GM19351 (cell line): Measurements from ENCODE around the gene BLVRB.

Experiments
- ATAC-seq: cut with Tn5 transposase; IDR thresholded peaks from one replicate; pipeline ENCODE4 v1.9.1; 2021; ENCODE audit warnings: mild to moderate bottlenecking, moderate library complexity; ENCODE audit not compliant: unreplicated experiment

BLVRB gene

DNA sequence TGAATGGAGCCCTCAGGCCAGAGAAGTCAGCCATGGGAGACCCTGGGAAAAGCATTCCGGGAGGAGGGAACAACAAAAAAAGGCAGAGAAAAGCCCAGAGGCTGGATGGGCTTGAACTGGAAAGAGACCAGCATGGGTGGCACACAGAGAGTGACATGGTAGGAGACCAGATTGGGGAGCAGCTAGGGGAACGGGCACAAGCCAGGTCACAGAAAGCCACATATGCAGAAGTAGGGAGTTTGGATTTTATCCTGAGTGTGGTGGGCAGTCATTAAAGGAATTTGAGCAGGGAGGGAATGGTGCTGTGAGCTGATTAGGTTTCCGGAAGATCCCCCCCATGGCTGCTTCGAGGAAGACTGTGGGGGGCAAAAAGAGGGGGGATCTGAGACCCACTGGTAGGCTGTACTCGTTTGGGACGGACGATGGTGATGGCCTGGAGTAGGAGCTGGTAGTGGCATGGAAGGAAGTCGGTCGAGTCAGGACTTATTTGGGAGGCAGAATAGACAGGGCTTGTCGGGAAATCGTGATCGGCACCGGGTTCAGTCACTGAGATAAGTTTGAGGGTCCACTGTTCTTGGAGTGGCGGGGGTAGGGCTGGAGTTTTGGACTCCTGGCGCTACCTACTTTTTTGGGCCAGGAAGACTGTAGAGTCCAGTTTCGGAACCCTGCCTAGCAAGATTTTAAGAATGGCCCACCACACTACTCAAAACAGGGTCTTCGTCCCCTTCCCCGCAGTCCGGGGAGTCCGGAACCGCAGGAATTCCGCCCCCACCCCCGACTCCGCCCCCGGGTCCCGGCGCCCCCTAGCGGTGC is 40.7 kb downstream of the BLVRB start:
- peak; percentile 6 for ATAC-seq

DNA sequence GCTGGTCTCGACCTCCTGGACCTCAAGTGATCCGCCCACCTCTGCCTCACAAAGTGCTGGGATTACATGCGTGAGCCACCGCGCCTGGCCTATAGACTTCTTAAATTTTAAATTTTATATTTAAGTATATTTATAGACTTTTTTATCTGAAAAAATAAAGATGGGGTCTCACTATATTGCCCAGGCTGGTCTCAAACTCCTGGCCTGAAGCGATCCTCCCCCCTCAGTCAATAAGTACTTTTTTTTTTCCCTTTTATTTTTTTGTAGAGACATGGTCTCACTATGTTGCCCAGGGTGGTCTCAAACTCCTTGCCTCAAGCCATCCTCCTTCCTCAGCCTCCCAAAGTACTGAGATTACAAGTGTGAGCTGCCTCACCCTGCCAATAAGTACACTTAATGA is 41.6 kb downstream of the BLVRB start:
- ATAC-seq, result no peak

DNA sequence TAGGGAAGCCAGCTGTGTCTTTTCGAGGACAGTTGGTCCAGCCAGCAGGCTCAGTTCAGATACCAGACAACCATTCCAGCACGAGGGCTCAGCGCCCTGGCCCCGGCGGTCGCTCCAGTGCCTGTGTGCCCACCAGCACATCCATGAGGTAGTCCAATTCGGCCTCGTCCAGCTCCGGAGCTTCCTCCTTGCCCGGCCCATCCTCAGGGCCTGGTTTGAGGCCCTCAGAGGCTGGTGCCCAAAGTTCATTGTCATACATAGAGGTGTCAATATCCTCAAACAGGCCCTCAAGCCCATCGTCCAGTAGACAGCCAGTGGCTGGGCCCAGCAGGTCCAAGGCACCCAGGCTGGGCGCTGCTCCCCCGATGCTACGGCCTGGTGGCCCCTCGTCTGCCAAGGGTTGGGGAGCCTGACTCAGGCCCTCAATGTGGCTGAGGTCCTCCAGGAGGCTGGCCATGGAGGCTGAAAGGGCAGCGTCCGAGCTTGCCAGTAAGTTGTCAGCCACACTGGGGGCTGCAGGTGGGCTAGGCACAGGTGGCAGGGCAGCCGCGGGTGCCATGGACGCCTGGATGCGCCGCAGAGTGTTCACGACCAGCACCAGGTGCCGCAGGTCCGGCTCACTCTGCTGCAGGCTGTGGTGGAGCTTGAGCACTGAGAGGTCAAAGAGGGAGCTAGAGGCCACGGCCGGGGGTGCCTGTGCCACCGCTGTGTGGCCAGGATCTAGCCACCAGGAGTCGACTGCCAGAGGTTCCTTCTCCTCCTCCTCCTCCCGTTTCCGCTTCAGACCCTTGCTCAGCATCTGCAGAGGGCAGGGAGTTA is 42.6 kb downstream of the BLVRB start:
- ATAC-seq, result no peak

DNA sequence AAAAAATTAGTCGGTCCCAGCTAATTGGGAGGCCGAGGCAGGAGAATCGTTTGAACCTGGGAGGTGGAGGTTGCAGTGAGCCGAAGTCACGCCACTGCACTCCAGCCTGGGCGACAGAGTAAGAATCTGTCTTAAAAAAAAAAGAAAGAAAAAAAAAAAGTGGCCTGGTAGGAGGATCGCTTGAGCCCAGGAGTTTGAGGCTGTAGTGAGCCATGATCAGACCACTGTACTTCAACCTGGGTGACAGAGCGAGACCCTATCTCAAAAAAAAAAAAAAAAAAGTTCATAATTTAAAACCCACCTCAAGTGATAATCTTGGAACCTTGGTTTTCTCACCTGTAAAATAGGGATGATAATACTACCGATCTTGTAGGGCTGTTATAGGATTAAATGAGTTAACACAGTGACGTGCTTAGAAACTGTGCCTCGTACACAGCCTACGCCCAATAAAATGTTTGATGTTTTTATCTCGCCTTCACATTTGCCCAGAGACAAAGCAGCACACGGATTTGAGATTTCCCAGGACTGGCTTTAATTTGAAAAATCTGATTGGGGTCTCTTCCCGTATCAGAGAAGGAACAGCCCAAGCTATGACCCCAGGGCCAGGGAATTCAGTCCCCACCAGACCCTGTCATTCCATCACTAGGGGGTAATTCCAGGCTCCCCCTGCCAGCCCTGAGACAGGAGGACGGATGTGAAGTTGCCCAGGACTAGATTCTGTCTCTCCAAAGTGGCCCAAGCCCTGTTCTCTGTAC is 43.4 kb downstream of the BLVRB start:
- no peak for ATAC-seq

DNA sequence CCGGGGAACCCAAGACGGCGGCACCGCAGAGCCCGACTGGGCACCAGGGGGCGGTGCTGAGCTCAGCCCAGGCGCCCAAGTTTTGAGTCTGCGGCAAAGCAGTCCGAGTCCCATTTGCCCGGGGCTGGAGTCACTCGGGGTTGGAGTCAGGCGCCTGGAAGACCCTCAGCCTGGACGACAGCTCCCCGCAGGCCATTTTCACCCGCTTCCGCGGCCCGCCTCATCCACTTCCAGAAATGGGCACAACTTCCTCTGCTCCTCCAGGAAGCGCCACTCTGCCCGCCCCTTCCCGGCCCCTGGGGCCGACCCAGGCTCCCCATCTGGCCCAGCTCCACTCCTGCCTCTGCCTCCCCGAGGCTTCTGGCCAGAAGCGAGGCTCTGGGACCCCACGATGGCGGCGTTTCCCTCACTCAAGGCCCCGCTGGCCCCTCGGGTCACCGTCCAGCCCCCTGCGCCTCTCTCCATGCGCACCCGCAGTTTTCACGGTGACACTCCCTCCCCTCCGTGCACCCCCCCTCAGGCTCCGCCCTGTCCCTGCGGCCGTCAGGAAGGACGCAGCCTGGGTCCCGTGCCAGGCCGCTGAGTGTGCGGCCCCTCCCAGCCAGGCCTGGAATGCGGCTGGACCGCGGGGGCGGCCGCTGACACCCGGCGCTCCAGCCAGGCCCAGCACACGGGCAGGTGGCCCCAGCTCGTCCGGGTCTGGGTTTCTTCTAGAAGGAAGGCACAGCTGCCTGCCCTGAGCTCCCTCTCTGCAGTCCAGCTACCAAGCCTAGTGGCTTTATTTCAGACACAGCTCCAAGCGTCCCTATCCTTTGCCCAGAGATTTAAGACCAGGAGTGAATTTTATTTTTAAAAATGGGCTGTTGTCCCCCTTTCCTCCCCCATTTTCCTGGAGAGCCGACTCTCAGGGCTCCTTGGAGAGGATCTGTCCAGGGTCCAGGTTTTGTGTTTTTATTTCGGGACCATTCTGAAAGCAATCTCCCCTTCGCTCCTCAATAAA is 44.5 kb downstream of the BLVRB start:
- ATAC-seq, result no peak

DNA sequence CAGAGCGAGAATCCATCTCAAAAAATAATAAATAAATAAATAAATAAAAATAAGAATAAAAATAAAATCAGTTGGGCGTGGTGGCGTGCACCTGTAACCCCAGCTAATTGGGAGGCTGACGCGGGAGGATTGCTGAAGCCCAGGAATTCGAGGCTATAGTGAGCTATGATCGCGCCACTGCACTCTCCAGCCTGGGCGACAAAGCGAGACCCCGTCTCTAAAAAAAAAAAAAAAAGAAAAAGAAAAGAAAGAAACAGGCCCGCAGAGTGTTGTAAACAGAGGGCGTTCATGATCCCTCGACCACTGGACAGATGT is 45.1 kb downstream of the BLVRB start:
- no peak for ATAC-seq

DNA sequence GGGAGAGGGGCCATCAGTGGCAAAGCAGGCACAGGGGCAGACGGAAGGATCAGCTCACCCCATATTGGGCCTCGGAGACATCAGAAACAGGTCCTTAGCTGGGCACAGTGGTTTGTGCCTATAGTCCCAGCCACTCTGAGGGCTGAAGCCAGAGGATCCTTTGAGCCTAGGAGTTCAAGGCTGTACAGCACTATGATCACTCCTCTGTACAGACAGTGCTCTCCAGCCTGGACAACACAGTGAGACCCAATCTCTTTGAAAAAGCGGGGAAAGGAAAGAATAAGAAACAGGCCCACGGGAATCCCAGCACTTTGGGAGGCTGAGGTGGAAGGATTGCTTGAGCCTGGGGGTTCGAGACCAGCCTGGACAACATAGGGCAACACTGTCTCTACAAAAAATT is 45.8 kb downstream of the BLVRB start:
- no peak for ATAC-seq

DNA sequence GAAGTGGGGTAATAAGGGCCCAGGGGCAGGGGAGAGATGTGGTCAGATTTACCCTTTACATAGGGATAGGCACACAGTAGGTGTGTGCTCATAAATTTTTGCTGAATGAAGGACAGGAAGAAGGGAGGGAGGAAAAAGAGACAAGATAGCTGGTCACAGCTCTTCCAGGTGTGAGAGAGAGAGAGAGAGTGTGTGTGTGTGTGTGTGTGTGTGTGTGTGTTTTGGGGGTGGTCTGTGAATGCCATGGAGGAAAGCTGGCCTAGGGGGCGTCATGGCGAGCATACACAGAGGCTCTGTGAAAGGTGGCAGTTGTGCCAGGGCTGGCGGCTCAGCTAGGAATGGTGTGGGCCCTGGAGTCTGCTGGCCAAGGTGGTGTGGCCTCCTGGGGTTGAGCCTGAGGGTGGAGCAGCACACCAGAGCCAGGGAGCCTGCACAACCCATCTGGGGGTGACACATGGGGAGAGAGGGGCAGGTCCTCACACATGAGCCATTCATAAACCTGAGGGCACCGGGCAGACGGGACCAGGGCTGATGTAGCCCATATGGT is 46.4 kb downstream of the BLVRB start:
- no peak for ATAC-seq

DNA sequence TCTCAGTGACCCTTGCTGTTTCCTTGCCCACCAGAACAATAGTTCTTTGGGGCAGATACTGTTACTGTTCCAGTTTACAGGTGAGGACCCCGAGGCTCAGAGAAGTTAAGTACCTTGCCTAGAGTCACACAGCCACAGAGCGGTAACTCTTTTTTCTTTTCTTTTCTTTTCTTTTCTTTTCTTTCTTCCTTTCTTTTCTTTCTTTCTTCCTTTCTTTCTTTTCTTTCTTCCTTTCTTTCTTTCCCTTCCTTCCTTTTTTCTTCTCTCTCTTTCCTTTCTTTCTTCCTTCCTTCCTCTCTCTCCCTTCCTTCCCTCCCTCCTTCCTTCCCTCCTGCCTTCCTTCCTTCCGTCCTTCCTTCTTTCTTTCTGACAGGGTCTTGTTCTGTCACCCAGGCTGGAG is 47.5 kb downstream of the BLVRB start:
- no peak for ATAC-seq

DNA sequence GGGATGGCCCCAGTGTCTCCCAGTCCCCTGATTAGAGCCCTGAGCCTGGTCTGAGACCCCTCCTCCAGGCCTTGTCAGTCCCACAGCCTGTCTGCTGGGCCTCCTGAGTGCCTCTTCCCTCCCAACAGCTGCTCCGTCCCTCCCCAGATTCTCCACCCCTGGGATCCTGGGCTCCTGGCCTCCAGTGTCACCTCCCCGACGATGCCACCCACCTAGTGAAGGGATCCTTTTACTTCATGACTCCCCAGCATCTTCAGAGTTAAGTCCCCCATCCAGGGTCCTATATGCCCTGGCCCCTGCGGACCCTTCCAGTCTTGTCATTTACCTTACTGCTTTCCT is 47.9 kb downstream of the BLVRB start:
- ATAC-seq, result no peak

DNA sequence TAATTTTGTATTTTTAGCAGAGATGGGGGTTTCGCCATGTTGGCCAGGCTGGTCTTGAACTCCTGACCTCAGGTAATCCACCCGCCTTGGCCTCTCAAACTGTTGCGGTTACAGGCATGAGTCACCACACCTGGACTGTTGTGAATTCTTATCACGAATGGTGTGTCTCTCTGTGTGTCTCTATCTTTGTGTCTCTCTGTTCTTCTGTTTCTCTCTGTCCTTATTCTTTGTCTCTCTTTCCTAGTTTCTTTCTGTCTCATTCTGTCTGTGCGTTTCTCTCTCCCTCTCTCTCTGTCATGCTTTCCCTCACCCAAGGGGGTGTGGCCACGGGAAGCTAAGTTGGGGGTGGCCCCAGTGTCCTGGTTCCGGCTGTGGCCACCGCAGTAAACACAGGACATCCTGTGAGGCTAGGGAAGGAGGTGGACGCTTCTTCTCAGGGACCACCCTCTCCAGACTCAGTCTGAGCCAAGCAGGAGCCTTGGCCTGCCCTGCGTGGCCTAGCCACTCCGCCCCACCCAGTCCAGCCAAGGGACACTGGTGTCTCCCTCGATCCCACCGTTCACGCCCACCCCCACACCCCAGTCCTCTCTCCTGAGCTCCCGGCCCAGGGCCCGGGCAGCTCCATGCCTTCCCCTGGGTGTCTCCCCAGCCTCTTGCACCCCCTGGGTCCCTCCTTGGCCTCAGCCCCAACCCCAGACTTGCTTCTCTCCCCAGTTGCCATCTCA is 48.5 kb downstream of the BLVRB start:
- ATAC-seq, result no peak

DNA sequence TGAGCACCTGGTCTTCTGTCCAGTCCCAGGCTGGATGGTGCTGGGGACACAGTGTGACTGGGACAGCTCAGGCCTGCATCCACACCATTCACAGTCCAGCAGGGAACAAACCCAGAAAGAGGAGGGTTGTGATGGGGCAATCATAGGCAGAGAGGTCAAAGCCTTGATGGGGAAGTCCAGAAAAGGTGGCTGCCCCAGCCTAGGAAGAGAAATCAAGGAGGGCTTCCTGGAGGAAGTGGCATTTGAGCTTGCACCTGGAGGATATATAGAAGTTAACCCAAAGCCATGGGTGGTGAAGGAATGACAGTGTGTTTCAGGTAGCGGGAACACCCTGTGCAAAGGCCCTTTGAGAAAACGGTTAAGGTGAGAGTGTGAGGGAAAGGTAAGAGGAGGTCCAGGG is 49.8 kb downstream of the BLVRB start:
- ATAC-seq, result no peak

DNA sequence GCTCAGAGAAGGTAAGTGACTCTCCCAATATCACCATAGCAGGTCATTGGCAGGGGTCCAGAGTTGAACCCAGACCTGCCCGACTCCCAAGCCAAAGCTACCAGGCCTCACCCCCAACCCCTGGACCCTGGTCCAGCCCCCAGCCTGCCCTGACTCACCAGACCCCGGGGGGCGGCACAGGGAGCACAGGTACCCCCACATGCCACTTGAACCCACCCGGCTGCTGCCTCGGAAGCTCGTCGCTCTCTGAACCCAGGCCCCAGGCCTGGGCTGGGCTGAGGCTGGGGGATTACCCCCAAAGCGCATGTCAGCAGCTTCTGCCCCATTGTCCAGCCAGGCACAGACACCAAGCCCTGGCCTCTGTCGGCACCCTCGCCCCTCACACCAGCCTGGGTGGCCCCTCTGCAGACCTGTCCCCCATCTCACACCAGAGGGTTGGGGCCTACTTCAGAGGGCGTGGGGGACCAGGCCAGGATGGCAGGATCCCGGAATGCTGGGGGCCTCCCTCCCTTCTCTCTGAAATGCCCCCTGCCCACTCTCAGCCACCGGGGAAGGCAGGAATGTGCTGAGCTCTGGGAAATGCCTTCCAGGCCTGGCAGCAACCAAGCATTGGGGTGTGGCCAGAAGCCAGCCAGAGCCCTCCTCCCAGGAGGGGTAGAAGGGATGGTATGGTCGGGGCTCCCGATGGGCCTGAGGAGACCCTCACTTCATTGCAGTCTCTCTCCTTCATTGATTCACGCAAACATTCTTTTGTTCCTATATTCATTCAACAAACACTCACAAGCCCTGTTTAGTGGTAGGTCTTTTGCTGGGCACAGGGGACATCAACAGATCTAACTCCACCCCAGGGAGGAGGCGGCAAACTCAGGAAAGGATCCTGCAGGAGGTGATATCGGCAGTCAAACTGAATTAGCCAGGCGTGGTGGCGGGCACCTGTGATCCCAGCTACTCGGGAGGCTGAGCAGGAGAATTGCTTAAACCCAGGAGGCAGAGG is 50.7 kb downstream of the BLVRB start:
- no peak for ATAC-seq

DNA sequence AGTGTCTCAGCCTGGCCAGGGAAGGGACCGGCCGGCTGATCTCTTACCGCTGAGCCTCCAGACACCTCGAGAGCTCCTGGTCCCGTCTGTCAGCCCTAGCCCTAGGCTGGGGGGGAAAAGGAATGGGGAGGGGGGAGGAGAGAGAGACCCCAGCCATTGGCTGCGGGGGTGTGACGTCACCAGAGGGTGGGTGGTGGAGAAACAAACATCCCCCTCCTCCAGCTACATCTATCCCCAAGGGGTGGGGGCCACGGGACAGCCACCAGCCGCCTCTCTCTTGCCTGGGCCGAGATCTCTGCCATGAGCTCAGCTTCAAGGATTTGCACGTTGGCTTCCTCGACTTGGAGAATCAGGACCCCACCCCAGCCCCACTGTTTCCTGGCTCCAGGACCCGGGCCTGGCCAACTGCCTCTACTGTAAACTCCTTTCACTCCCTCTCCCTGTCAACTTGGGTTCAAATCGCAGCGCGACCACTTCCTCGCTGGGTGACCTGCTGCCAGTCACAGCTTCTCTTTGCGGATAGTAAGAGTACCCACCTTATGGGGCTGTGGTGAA is 52.2 kb downstream of the BLVRB start, which contains the start of gene PRX:
TSS of gene PRX (minus strand) at position 88 of the 555 bp plus-strand sequence. CDS start 5,446 bp downstream, outside the sequence.
- ATAC-seq, result no peak

DNA sequence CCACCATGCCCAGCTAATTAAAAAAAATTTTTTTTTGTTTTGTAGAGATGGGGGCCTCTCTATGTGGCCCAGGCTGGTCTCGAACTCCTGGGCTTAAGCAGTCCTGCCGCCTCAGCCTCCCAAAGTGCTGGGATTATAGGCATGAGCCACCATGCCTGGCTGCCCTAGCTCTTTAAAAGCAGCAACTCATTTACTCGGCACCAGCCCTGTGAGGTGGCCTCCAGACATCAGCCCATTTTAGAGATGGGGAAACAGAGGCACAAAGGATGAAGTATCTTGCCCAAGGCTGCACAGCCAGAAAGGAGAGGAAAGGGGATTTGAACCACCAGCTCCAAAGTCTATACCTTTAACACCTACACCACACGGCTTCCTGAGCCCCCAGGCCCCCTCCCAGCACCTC is 52.7 kb downstream of the BLVRB start:
- no peak for ATAC-seq

DNA sequence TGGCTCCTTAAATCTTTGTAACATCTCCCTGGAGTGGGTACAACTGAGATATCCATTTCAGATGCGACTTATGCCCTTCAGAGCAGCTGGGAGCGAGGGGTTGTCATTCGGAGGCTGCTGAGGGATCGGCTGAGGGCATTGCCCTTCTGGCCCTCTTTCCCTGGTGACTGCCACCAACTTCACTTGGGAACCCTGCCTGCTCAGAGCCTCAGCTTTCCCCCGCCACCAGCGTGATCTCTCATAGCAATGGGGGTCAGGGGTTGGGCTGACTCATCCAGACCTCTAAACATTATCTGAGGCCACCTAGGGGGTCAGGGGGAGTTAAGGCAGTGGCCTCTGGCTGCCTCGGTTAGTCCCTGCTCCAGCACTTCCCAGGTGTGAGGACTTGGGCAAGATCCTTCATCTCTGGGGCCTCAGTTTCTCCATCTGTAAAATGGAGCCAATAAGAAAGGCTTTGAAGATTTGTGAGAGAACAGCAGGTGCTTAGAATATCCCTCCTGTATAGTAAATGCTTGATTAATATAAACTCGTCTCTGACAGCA is 53.5 kb downstream of the BLVRB start:
- no peak for ATAC-seq

DNA sequence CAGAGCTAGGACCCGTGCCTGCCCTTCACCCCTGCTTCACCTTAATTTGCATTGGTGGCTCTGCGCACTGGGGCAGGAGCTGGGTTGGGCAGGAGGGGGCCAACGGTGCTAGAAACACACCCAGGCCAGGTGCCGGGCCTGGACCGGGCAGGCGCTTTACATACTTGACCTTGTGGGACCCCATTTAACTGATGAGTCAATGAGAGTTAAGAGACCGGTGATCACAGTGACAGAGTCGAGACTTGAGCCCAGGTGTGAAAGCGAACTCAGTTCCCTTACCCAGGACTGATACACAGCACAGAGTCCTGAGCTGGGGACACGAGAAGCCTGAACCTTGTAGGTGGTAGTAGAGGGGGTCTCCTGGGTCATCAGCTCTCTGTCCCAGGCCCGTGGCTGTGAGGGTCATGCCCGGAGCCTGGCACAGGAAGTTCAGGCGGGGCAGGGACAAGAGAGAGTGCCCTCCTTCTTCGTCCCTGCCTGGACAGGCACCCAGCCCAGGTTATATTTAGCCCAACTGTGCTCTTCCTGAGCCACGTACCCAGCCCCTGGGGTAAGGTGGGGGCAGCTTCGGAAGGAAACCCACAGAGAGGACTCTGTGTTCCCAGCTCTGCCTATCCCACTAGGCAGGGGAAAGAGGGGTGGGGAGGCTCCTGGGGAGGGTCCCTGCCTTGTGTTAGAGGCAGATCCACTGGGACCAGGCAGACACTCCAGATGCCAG is 54.3 kb downstream of the BLVRB start:
- ATAC-seq, result no peak
